Ascending aorta (tissue), 2 donors: Measurements from ENCODE around the gene ATP11B. TPM values are rescaled to one million over a fixed set of nuclear protein-coding genes. Genes with fewer than 3 reads are reported as not detected.

ENCODE experiments used
- DNase-seq, 2 donors: peaks; one replicate each; pipeline ENCODE4 v3.0.0-alpha.2; 2019; ENCODE audit warnings: low spot score in 2 of 2
- H3K27ac ChIP-seq, 2 donors: fragments of 200-600 bp; sonication (generic); one replicate each; pipeline ENCODE4 v1.5.1; 2016 to 2017; ENCODE audit warnings: mild to moderate bottlenecking in 1 of 2
- H3K27me3 ChIP-seq: fragments of 200-600 bp; sonication (generic); one replicate; pipeline ENCODE4 v1.5.1; 2017
- H3K36me3 ChIP-seq, 2 donors: fragments of 200-600 bp; sonication (generic); one replicate each; pipeline ENCODE4 v1.5.1; 2016
- H3K4me1 ChIP-seq, 2 donors: fragments of 200-600 bp; sonication (generic); one replicate each; pipeline ENCODE4 v1.5.1; 2016 to 2017; ENCODE audit warnings: mild to moderate bottlenecking in 1 of 2
- H3K4me3 ChIP-seq, 2 donors: fragments of 200-600 bp; sonication (generic); one replicate each; pipeline ENCODE4 v1.5.1; 2016 to 2017; ENCODE audit warnings: mild to moderate bottlenecking in 1 of 2
- H3K9me3 ChIP-seq, 2 donors: fragments of 200-600 bp; sonication (generic); one replicate each; pipeline ENCODE4 v1.5.1; 2016
- intact Hi-C: fragments of 100-400 bp; cut with DNase I; formaldehyde crosslinking; loops from one replicate; pipeline ENCODE4 v1.15.1; 2023
- total RNA-seq: library from RNA; depleted of rRNA; stranded (reverse); fragments of >200 nt; gene quantifications from one replicate; pipeline ENCODE4 v1.1.0, GENCODE V29; 2016
- TF ChIP-seq, protein P1 (sequence below), 3 experiments: fragments of 200-600 bp in 2 of 3; fragments of 450-650 bp in 1 of 3; sonication (generic) in 2 of 3; IDR thresholded peaks; one replicate each; pipeline ENCODE4 v1.5.1; 2016 to 2019; ENCODE audit warnings: antibody characterized with exemption in 3 of 3, mild to moderate bottlenecking in 1 of 3, moderate library complexity in 1 of 3

The ATP11B gene
- total RNA-seq, 1 donor from 2014 or later: 117 TPM

DNA sequence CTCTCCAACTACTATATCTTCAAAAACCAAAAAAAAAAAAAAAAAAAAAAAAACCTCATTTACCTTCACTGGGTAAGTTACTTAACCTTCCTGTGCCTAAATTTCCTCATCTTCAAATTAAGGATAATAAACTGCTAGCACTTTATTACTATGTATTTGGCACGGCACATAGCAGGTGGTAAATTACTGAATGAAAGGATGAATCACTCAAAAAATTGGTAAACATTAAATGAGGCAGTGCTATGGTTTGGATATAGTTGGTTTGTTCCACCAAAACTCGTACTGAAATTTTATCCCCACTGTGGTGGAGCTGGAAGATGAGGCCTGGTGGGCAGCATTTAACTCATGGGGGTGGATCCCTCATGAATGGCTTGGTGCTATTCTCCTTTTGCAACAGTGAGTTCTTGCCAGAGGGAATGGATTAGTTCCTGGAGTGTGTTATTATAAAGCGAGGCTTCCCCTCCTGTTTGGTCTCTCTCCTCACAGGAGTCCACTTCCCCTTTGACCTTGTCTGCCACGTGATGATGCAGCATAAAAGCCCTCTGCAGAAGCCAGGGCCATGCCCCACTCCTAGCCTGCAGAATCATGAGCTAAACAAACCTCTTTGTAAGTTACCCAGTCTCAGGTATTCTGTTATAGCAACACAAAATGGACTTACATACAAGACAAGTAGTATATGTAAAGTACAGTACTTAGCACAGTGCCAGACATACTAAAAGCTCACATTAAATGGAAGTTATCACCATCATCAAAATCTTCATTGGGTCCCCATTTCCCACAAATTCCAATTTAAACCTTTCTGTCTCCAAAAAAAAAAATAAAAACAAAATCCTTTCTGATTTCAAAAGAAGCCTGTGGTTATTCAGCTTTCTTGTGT, 166.4 kb downstream of the ATP11B start:
- H3K36me3 ChIP-seq: peaks cover 17% of the 10 kb centered on the region in 2 donors
- H3K27me3 ChIP-seq: no peaks in the 10 kb centered on the region
- no peak overlapping the region for H3K27ac ChIP-seq
- intact Hi-C loops: no loop called here
- no peak overlapping the region for H3K4me3 ChIP-seq
- no peaks in the 10 kb centered on the region for H3K9me3 ChIP-seq
- DNase-seq: no peak
- H3K4me1 ChIP-seq: no peaks in the 10 kb centered on the region
- TF ChIP-seq, protein P1, sequence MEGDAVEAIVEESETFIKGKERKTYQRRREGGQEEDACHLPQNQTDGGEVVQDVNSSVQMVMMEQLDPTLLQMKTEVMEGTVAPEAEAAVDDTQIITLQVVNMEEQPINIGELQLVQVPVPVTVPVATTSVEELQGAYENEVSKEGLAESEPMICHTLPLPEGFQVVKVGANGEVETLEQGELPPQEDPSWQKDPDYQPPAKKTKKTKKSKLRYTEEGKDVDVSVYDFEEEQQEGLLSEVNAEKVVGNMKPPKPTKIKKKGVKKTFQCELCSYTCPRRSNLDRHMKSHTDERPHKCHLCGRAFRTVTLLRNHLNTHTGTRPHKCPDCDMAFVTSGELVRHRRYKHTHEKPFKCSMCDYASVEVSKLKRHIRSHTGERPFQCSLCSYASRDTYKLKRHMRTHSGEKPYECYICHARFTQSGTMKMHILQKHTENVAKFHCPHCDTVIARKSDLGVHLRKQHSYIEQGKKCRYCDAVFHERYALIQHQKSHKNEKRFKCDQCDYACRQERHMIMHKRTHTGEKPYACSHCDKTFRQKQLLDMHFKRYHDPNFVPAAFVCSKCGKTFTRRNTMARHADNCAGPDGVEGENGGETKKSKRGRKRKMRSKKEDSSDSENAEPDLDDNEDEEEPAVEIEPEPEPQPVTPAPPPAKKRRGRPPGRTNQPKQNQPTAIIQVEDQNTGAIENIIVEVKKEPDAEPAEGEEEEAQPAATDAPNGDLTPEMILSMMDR (IDR thresholded peaks at IDR 0.05): no peak

DNA sequence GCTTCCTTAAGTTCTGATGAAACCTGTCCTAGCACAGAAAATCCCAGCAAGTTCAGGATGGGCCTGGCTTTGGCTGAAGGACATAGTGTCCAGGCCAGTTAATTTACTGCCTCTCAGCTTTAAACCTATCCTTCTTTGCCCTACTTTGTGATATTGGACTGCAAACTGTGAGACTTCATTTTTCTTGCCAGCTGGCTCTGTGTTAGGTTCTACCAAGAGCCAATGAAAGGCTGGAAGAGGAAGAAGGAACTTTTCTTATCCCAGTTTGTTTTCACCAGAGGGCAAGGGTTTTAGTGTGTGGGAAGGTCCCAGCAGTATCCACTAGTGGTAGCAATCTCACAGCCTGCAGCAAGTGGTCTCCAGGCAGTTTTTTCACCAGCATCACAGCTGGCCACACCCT, 168.9 kb downstream of the ATP11B start:
- TF ChIP-seq, protein P1 (IDR thresholded peaks at IDR 0.05): no peak
- H3K4me3 ChIP-seq: no peak overlapping the region
- DNase-seq: no peak
- intact Hi-C loops: no loop called here
- H3K4me1 ChIP-seq: no peaks in the 10 kb centered on the region
- H3K27me3 ChIP-seq: no peaks in the 10 kb centered on the region
- H3K36me3 ChIP-seq: peaks cover 14 to 15% of the 10 kb centered on the region in 2 donors
- no peak overlapping the region for H3K27ac ChIP-seq
- no peaks in the 10 kb centered on the region for H3K9me3 ChIP-seq

DNA sequence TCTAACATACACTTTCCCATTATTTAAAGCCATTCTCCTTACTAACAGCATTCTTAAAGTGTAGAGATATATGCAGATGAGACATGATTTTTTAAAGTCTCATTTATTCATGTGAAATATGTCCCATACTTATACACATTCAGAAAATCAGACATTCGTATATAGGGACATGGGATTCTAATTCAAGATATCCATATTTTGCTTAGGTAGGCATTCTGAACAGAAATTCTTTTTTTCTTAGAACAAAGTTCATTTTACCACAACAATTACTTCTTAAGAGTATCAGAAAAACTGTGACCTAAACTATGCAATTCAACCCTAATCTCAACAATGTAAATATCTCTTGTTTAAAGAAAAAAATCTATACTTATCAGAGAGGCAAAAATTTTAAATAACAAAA, 170.9 kb downstream of the ATP11B start:
- no peak for DNase-seq
- H3K4me1 ChIP-seq: no peaks in the 10 kb centered on the region
- no peaks in the 10 kb centered on the region for H3K9me3 ChIP-seq
- H3K27me3 ChIP-seq: no peaks in the 10 kb centered on the region
- TF ChIP-seq, protein P1 (IDR thresholded peaks at IDR 0.05): no peak
- H3K27ac ChIP-seq: no peak overlapping the region
- no peak overlapping the region for H3K4me3 ChIP-seq
- peaks cover 6 to 11% of the 10 kb centered on the region in 2 donors for H3K36me3 ChIP-seq
- intact Hi-C loops: no loop called here

DNA sequence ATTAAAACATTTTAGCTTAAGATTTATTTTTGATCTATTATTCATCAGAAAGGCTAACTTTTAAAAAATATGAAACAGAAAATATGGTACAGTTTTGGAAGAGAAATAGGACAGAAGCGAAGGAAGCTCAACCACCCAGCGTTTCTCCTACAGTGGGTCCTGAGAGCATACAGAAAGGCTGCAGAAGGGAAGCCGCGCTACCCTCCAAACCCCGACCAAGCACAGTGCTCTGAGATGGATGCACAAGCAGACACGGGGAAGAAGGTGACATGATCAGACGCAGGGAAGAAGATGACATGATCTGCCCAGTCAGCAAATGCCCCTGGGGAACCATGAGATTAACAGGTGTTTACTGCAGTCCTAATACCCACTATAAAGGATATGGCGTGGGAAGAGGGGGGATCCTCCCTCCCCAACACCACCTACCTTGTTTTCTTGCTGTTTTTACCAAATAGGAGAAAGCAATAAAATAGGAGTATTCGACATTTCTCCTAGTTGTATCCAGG, 172.6 kb downstream of the ATP11B start:
- Histone ChIP-seq H3K4me1 (no peaks in the 10 kb centered on the region), H3K9me3 (no peaks in the 10 kb centered on the region), H3K27me3 (no peaks in the 10 kb centered on the region), H3K36me3 (peaks cover under 1 to 2% of the 10 kb centered on the region in 2 donors), H3K27ac (no peak overlapping the region), H3K4me3 (no peak overlapping the region)
- DNase-seq: no peak
- intact Hi-C loops: no loop called here
- TF ChIP-seq, protein P1 (IDR thresholded peaks at IDR 0.05): no peak

DNA sequence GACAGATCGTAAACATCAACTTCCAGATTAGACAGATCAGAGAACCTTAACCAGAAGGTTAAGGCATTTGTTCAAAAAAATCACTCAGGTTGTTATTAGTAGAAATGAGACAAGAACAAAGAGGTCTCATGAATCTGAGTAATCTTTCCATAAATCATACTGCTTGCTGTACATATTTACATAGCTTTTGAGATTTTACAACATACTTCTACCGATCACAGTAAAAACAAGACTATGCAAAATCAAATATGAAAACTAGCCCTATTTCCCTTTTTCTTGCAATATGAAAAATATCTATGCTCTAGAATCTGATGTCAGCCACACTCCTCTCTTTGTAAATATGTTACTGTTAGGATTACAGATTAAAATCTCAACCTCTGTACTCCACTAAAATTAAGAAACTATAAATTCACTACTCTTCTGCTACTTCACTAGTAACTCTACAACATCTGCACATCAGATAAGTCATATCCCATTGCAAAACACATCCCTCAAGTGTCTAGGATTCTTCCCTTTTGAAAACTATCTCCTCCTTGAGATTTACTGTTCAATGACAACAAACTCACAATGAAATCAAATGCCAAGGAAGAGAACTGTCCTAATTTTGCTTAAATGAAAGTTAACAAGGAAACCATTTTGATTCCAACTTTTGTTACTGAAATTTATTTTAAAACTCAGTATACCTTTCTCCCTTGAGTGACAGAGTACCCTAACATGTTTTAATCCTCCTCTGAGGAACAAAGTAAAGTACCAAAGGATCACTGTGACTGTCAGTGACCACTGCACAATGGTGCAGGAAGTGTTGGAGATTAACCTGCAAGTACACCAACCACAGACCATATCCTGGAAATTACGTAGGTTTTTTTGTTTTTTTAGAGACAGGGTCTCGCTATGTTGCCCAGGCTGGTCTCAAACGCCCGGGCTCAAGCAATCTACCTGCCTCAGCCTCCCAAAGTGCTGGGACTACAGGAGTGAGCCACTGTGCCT, 174.2 kb downstream of the ATP11B start:
- Histone ChIP-seq H3K36me3 (peaks cover 0 to 2% of the 10 kb centered on the region in 2 donors), H3K9me3 (no peaks in the 10 kb centered on the region), H3K27ac (no peak overlapping the region), H3K4me1 (no peaks in the 10 kb centered on the region), H3K27me3 (no peaks in the 10 kb centered on the region), H3K4me3 (no peak overlapping the region)
- intact Hi-C loops: no loop called here
- no peak for DNase-seq
- TF ChIP-seq, protein P1 (IDR thresholded peaks at IDR 0.05): no peak
